Measurements from ENCODE around the gene DBF4. TPM values are rescaled to one million over a fixed set of nuclear protein-coding genes. Genes with fewer than 3 reads are reported as not detected.

Gene DBF4
- total and polyA plus RNA-seq, 2 of the 4 experiments (the other 2 are of a cell fraction), result 6.4 to 7.2 TPM

- TF ChIP-seq NFE2L2 (IDR thresholded peaks at IDR 0.05; ENCODE audit: low read depth, low read length), result no peak
- TF ChIP-seq ELK1 (IDR thresholded peaks at IDR 0.05; ENCODE audit: borderline replicate concordance, low read depth, low read length), result no peak
- TF ChIP-seq FOS (IDR thresholded peaks at IDR 0.05; ENCODE audit: low read depth, low read length), result no peak
- TF ChIP-seq RAD21 (IDR thresholded peaks at IDR 0.05; ENCODE audit: low read length), result no peak
- TF ChIP-seq MAZ (IDR thresholded peaks at IDR 0.05; ENCODE audit: borderline replicate concordance, low read depth, low read length), result no peak
These were observed 57.8 kb downstream of the DBF4 start, which contains the start of gene ADAM22 (continued) for GRCh38 chr7:87933953-87934698.

Measured in IMR-90 (cell line).